IMR-90 (cell line): ENCODE results near the gene FAM8A1. TPM values are rescaled to one million over a fixed set of nuclear protein-coding genes. Genes with fewer than 3 reads are reported as not detected.
A peak's percentile ranks its signal among the peaks of the same experiment; 100 is the strongest.

Experiments used
- ATAC-seq: fragments of 200-7000 bp; cut with Tn5 transposase; 2 replicates; pipeline ENCODE4 v1.9.1; 2020; ENCODE audit warnings: low read depth, mild to moderate bottlenecking, moderate library complexity
- BruUV-seq: library from RNA; stranded (reverse); fragments of 400-500 nt; replicated peaks from 2 replicates; lab custom pipeline; 2021; lab: Mats Ljungman, UMichigan
- CTCF ChIA-PET: fragments of 300-600 bp; formaldehyde crosslinking; extraction: SDS; loops from one replicate; lab custom pipeline; 2021; ENCODE audit warnings: antibody characterized with exemption; lab: Yijun Ruan, JAX
- POLR2A ChIA-PET: fragments of 300-600 bp; sonication (Branson Sonifier 250); formaldehyde crosslinking; loops from one replicate; lab custom pipeline; 2022; ENCODE audit warnings: antibody characterized with exemption; ENCODE audit not compliant: unreplicated experiment; lab: Charles Lee
- DNase-seq: peaks from one replicate; pipeline ENCODE4 v3.0.0; 2013
- H2AFZ ChIP-seq: replicated peaks from 2 replicates; pipeline ENCODE3; 2013; ENCODE audit warnings: low read length, mild to moderate bottlenecking; ENCODE audit not compliant: poor library complexity
- H2AK5ac ChIP-seq: 2 replicates; pipeline ENCODE4 v1.6.1; 2013; ENCODE audit warnings: low read depth, low read length, inconsistent platforms
- H2AK9ac ChIP-seq: replicated peaks from 2 replicates; pipeline ENCODE3; 2013; ENCODE audit warnings: mild to moderate bottlenecking, low read depth, low read length, moderate library complexity; ENCODE audit not compliant: poor library complexity
- H2BK120ac ChIP-seq: 2 replicates; pipeline ENCODE4 v1.6.1; 2013; ENCODE audit warnings: low read depth, low read length, inconsistent platforms
- H2BK15ac ChIP-seq: 3 replicates; pipeline ENCODE4 v1.6.1; 2013; ENCODE audit warnings: low read depth, low read length, inconsistent platforms
- H2BK20ac ChIP-seq: 2 replicates; pipeline ENCODE4 v1.6.1; 2013; ENCODE audit warnings: low read depth, mild to moderate bottlenecking, inconsistent platforms, low read length, moderate library complexity
- H2BK5ac ChIP-seq: 2 replicates; pipeline ENCODE4 v1.6.1; 2013; ENCODE audit warnings: mild to moderate bottlenecking, low read depth, low read length, inconsistent platforms; ENCODE audit not compliant: poor library complexity, severe bottlenecking
- H3K14ac ChIP-seq: replicated peaks from 2 replicates; pipeline ENCODE4 v1.6.1; 2013; ENCODE audit warnings: low read depth, low read length, inconsistent platforms
- H3K18ac ChIP-seq: 2 replicates; pipeline ENCODE4 v1.6.1; 2013; ENCODE audit warnings: low read depth, low read length, control low read depth
- H3K23ac ChIP-seq: 2 replicates; pipeline ENCODE4 v1.6.1; 2013; ENCODE audit warnings: low read depth, low read length, inconsistent platforms
- H3K27ac ChIP-seq: 2 replicates; pipeline ENCODE4 v1.5.1; 2013; ENCODE audit warnings: mild to moderate bottlenecking, control low read depth, low read length; ENCODE audit not compliant: insufficient read depth
- H3K27me3 ChIP-seq: 2 replicates; pipeline ENCODE4 v1.6.1; 2013; ENCODE audit warnings: low read length; ENCODE audit not compliant: control insufficient read depth, insufficient read depth
- H3K36me3 ChIP-seq: 2 replicates; pipeline ENCODE4 v1.6.1; 2013; ENCODE audit warnings: low read length, mixed read lengths; ENCODE audit not compliant: control insufficient read depth, insufficient read depth
- H3K4ac ChIP-seq: 2 replicates; pipeline ENCODE4 v1.6.1; 2013; ENCODE audit warnings: low read depth, low read length, inconsistent platforms
- H3K4me1 ChIP-seq: 2 replicates; pipeline ENCODE4 v1.6.1; 2013; ENCODE audit warnings: low read length, mixed read lengths; ENCODE audit not compliant: control insufficient read depth, insufficient read depth
- H3K4me2 ChIP-seq: 2 replicates; pipeline ENCODE4 v1.6.1; 2013; ENCODE audit warnings: low read depth, mild to moderate bottlenecking, control low read depth, low read length, moderate library complexity
- H3K4me3 ChIP-seq: 2 replicates; pipeline ENCODE4 v1.5.1; 2013; ENCODE audit warnings: low read depth, mild to moderate bottlenecking, control low read depth, low read length, moderate library complexity; ENCODE audit not compliant: insufficient read depth
- H3K56ac ChIP-seq: 2 replicates; pipeline ENCODE4 v1.6.1; 2013; ENCODE audit warnings: low read length, inconsistent platforms; ENCODE audit not compliant: insufficient read depth; ENCODE audit errors: extremely low read depth
- H3K79me1 ChIP-seq, 2 experiments: 2 replicates each; pipeline ENCODE4 v1.6.1; 2013; ENCODE audit warnings: low read length in 2 of 2, inconsistent platforms in 1 of 2, low read depth in 1 of 2
- H3K9ac ChIP-seq: 2 replicates; pipeline ENCODE4 v1.6.1; 2013; ENCODE audit warnings: low read depth, low read length, control low read depth
- H3K9me1 ChIP-seq: 2 replicates; pipeline ENCODE4 v1.6.1; 2013; ENCODE audit warnings: low read length, inconsistent platforms; ENCODE audit not compliant: insufficient read depth
- H3K9me3 ChIP-seq: 2 replicates; pipeline ENCODE4 v1.6.1; 2013; ENCODE audit warnings: low read length; ENCODE audit not compliant: control insufficient read depth, insufficient read depth
- H4K20me1 ChIP-seq: 2 replicates; pipeline ENCODE4 v1.6.1; 2013; ENCODE audit warnings: low read length, inconsistent platforms; ENCODE audit not compliant: insufficient read depth
- H4K5ac ChIP-seq: 2 replicates; pipeline ENCODE4 v1.6.1; 2013; ENCODE audit warnings: mild to moderate bottlenecking, low read depth, low read length, control low read depth
- H4K8ac ChIP-seq, 2 experiments: 2 replicates each; pipeline ENCODE4 v1.6.1; 2013; ENCODE audit warnings: low read depth in 2 of 2, low read length in 2 of 2, control low read depth in 1 of 2, inconsistent platforms in 1 of 2
- H4K91ac ChIP-seq: 2 replicates; pipeline ENCODE4 v1.6.1; 2013; ENCODE audit warnings: low read depth, low read length, inconsistent platforms; ENCODE audit not compliant: insufficient read depth
- BHLHE40 ChIP-seq: fragments of 150-350 bp; IDR thresholded peaks from 2 replicates; pipeline ENCODE4 v1.6.1; 2016; ENCODE audit warnings: mild to moderate bottlenecking, low read depth, low read length
- CHD1 ChIP-seq: IDR thresholded peaks from 2 replicates; pipeline ENCODE4 v1.6.1; 2012; ENCODE audit warnings: low read depth, low read length, improper control_type of control experiment
- FOS ChIP-seq: fragments of 150-350 bp; IDR thresholded peaks from 2 replicates; pipeline ENCODE4 v1.6.1; 2016; ENCODE audit warnings: low read depth, low read length
- MAZ ChIP-seq: IDR thresholded peaks from 2 replicates; pipeline ENCODE4 v1.6.1; 2012; ENCODE audit warnings: low read depth, mild to moderate bottlenecking, low read length, improper control_type of control experiment, moderate library complexity, borderline replicate concordance
- MXI1 ChIP-seq: IDR thresholded peaks from 2 replicates; pipeline ENCODE4 v1.6.1; 2012; ENCODE audit warnings: low read depth, mild to moderate bottlenecking, low read length, moderate library complexity, borderline replicate concordance
- NFE2L2 ChIP-seq: fragments of 150-350 bp; IDR thresholded peaks from 2 replicates; pipeline ENCODE4 v1.6.1; 2016; ENCODE audit warnings: low read depth, mild to moderate bottlenecking, low read length
- RAD21 ChIP-seq: IDR thresholded peaks from 2 replicates; pipeline ENCODE4 v1.6.1; 2012; ENCODE audit warnings: low read length, improper control_type of control experiment
- RCOR1 ChIP-seq: IDR thresholded peaks from 2 replicates; pipeline ENCODE4 v1.6.1; 2012; ENCODE audit warnings: mild to moderate bottlenecking, low read length, improper control_type of control experiment; ENCODE audit not compliant: insufficient replicate concordance
- RFX5 ChIP-seq: IDR thresholded peaks from 2 replicates; pipeline ENCODE4 v1.8.0; 2012; ENCODE audit warnings: low read depth, mild to moderate bottlenecking, low read length, moderate library complexity
- SMC3 ChIP-seq: fragments of 150-350 bp; IDR thresholded peaks from 2 replicates; pipeline ENCODE4 v1.6.1; 2016; ENCODE audit warnings: low read depth, mild to moderate bottlenecking, antibody characterized with exemption, low read length, moderate library complexity
- WGBS, 2 experiments: methylation state at CpG; one replicate each; pipeline versions ENCODE4 v1.1.5 to v1.1.7; 2013; ENCODE audit warnings: missing lambda C conversion rate in 2 of 2; ENCODE audit not compliant: insufficient read length in 1 of 2; ENCODE audit errors: extremely low coverage in 2 of 2; 5-methylcytosine and 5-hydroxymethylcytosine counted together
- dilution Hi-C: fragments of 300-500 bp; cut with HindIII; formaldehyde crosslinking; loops from one replicate; pipeline ENCODE4 v1.14.3; 2018; ENCODE audit warnings: low sequenced_read_pairs; ENCODE audit not compliant: unreplicated experiment
- in situ Hi-C: fragments of 300-500 bp; cut with MboI; formaldehyde crosslinking; loops from 3 replicates; pipeline ENCODE4 v1.14.3; 2019; ENCODE audit warnings: low sequenced_read_pairs, inconsistent platforms, mixed read lengths
- intact Hi-C: fragments of 100-400 bp; cut with micrococcal nuclease; formaldehyde crosslinking; loops from 2 replicates; pipeline ENCODE4 v1.10.0; 2022
- polyA plus RNA-seq, 3 experiments: library from polyadenylated mRNA; depleted of rRNA; stranded (reverse); fragments of >200 nt; gene quantifications; 2 replicates each; pipeline ENCODE4 v1.2.3, GENCODE V29; 2012; ENCODE audit warnings: low replicate concordance in 1 of 3
- total RNA-seq: library from RNA; depleted of rRNA; stranded (reverse); fragments of >200 nt; gene quantifications from 2 replicates; pipeline ENCODE4 v1.2.3, GENCODE V29; 2012
- TF ChIP-seq, protein P1 (sequence below): conservative IDR thresholded peaks from 2 replicates; pipeline ENCODE4 v1.5.1; 2012; ENCODE audit warnings: mild to moderate bottlenecking, low read depth, low read length, improper control_type of control experiment
- TF ChIP-seq, protein P2 (sequence below): fragments of 150-350 bp; IDR thresholded peaks from 2 replicates; pipeline ENCODE4 v1.6.1; 2016; ENCODE audit warnings: low read depth, mild to moderate bottlenecking, low read length, moderate library complexity, borderline replicate concordance
- TF ChIP-seq, protein P3 (sequence below): fragments of 150-350 bp; IDR thresholded peaks from 2 replicates; pipeline ENCODE4 v1.6.1; 2017; ENCODE audit warnings: mild to moderate bottlenecking, antibody characterized with exemption, low read length, low read depth

FAM8A1 gene
- total and polyA plus RNA-seq, 2 of the 4 experiments (the other 2 are of a cell fraction) = 8.1 to 8.2 TPM

DNA sequence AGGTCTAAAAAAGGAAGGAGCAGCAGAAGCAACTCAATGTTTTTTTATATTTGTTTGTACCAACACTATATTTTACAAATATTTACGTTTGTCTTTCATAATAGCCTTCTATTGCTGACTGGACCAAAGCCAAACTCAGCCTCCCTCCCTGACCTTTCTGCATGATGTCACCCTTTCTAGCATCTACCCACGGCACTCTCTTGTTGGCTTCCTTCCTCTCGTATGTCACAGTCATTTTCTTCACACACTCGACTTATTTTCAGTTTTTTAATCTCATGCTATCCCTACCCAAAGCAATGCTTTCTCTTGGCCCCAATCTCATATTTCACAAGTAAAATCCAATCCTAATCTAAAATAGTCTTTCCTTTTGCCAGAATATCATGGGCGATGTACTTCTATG is 16.3 kb upstream of the FAM8A1 start:
- no peaks in the 10 kb centered on the region for H3K36me3 ChIP-seq
- no peak overlapping the region for H3K9ac ChIP-seq
- TF ChIP-seq FOS (no peak), RAD21 (no peak), MAZ (no peak), RFX5 (no peak), SMC3 (no peak), MXI1 (no peak), CHD1 (no peak), RCOR1 (no peak), BHLHE40 (no peak), NFE2L2 (no peak)
- TF ChIP-seq, protein P1, sequence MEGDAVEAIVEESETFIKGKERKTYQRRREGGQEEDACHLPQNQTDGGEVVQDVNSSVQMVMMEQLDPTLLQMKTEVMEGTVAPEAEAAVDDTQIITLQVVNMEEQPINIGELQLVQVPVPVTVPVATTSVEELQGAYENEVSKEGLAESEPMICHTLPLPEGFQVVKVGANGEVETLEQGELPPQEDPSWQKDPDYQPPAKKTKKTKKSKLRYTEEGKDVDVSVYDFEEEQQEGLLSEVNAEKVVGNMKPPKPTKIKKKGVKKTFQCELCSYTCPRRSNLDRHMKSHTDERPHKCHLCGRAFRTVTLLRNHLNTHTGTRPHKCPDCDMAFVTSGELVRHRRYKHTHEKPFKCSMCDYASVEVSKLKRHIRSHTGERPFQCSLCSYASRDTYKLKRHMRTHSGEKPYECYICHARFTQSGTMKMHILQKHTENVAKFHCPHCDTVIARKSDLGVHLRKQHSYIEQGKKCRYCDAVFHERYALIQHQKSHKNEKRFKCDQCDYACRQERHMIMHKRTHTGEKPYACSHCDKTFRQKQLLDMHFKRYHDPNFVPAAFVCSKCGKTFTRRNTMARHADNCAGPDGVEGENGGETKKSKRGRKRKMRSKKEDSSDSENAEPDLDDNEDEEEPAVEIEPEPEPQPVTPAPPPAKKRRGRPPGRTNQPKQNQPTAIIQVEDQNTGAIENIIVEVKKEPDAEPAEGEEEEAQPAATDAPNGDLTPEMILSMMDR = no peak
- TF ChIP-seq, protein P2, sequence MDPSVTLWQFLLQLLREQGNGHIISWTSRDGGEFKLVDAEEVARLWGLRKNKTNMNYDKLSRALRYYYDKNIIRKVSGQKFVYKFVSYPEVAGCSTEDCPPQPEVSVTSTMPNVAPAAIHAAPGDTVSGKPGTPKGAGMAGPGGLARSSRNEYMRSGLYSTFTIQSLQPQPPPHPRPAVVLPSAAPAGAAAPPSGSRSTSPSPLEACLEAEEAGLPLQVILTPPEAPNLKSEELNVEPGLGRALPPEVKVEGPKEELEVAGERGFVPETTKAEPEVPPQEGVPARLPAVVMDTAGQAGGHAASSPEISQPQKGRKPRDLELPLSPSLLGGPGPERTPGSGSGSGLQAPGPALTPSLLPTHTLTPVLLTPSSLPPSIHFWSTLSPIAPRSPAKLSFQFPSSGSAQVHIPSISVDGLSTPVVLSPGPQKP = no peak
- TF ChIP-seq, protein P3, sequence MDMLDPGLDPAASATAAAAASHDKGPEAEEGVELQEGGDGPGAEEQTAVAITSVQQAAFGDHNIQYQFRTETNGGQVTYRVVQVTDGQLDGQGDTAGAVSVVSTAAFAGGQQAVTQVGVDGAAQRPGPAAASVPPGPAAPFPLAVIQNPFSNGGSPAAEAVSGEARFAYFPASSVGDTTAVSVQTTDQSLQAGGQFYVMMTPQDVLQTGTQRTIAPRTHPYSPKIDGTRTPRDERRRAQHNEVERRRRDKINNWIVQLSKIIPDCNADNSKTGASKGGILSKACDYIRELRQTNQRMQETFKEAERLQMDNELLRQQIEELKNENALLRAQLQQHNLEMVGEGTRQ = no peak
- in situ Hi-C loops (loop anchor here (10.0 kb wide), 1 partner anchor 299 kb away; the partner anchor contains the start of gene RBM24), intact Hi-C loops (loop anchor here (1.0 to 2.0 kb wide), 3 partner anchors 191 to 428 kb away; partner anchors contain the start of genes CAP2 and RBM24), dilution Hi-C loops (no loop called here)
- no peak overlapping the region for H2AK9ac ChIP-seq
- H3K23ac ChIP-seq = no peak overlapping the region
- CTCF ChIA-PET = interaction anchor here (0.6 to 1.4 kb wide), 13 partner anchors 12 to 677 kb away, joined by 3 to 5 read pairs (median 3); partner anchors contain the start of gene FAM8A1
- no peak overlapping the region for H3K14ac ChIP-seq
- H3K4me3 ChIP-seq = no peak overlapping the region
- ATAC-seq (peak; percentile 38), DNase-seq (peak; percentile 59)
- H3K27me3 ChIP-seq = no peaks in the 10 kb centered on the region
- no peaks in the 10 kb centered on the region for H4K20me1 ChIP-seq
- H2BK5ac ChIP-seq = no peak overlapping the region
- no peak overlapping the region for H2AK5ac ChIP-seq
- H3K27ac ChIP-seq = no peak overlapping the region
- H3K4me2 ChIP-seq = peak overlapping the region; percentile 53; the same call in 1 of the 2 replicates
- H2BK20ac ChIP-seq = no peak overlapping the region
- POLR2A ChIA-PET = no interaction called here
- no peak overlapping the region for H4K5ac ChIP-seq
- H3K9me3 ChIP-seq = no peaks in the 10 kb centered on the region
- H4K8ac ChIP-seq = no peak overlapping the region
- no peak overlapping the region for H4K91ac ChIP-seq
- H2AFZ ChIP-seq = no peak overlapping the region
- H3K9me1 ChIP-seq = 0 out of 2 replicates have a peak, but pooled peaks cover 2% of the 10 kb centered on the region
- H3K79me1 ChIP-seq = no peaks in the 10 kb centered on the region
- no TSS peak for BruUV-seq
- H3K56ac ChIP-seq = no peak overlapping the region
- peaks cover 2% of the 10 kb centered on the region; the same call in 1 of the 2 replicates for H3K4me1 ChIP-seq
- no peak overlapping the region for H3K18ac ChIP-seq
- H2BK15ac ChIP-seq = no peak overlapping the region
- WGBS, 2 experiments = 20% methylated on average over 3 of the region's 5 CpGs; no CpG with 5 or more reads in 1 of the 2 experiments
- H3K4ac ChIP-seq = no peak overlapping the region
- no peak overlapping the region for H2BK120ac ChIP-seq
